HEK293 (cell line): ENCODE data around the gene TDRD1.

ENCODE experiments used
- CTCF ChIA-PET: fragments of 350-600 bp; formaldehyde crosslinking; extraction: SDS; loops from one replicate; lab custom pipeline; 2021; ENCODE audit warnings: antibody characterized with exemption; lab: Yijun Ruan, JAX
- POLR2A ChIA-PET: fragments of 300-600 bp; formaldehyde crosslinking; extraction: SDS; loops from one replicate; lab custom pipeline; 2020; ENCODE audit warnings: antibody characterized with exemption, inconsistent platforms; lab: Yijun Ruan, JAX
- H3K27ac ChIP-seq: fragments of 200-500 bp; sonication (Bioruptor generic); 2 replicates; pipeline ENCODE4 v1.5.1; 2014; ENCODE audit warnings: low read depth, low read length, control low read depth, inconsistent platforms; ENCODE audit errors: extremely low read depth
- H3K36me3 ChIP-seq, 2 experiments: fragments of 200-500 bp in 1 of 2; sonication (Bioruptor generic) in 1 of 2; 1 replicate in 1 of 2; 2 replicates in 1 of 2; pipeline ENCODE4 v1.5.1; 2014 to 2017; ENCODE audit warnings: inconsistent platforms in 2 of 2, low read length in 2 of 2; ENCODE audit not compliant: control insufficient read depth in 2 of 2, insufficient read depth in 1 of 2
- H3K4me1 ChIP-seq: fragments of 200-500 bp; sonication (Bioruptor generic); 2 replicates; pipeline ENCODE4 v1.5.1; 2014; ENCODE audit warnings: mild to moderate bottlenecking, low read length, inconsistent platforms; ENCODE audit not compliant: control insufficient read depth, insufficient read depth
- H3K4me3 ChIP-seq: 2 replicates; pipeline ENCODE4 v1.5.1; 2011; ENCODE audit warnings: low read depth, mild to moderate bottlenecking, control low read depth, low read length, moderate library complexity
- H3K9me3 ChIP-seq: fragments of 200-500 bp; sonication (Bioruptor generic); 2 replicates; pipeline ENCODE4 v1.5.1; 2014; ENCODE audit warnings: low read depth, low read length, inconsistent platforms; ENCODE audit not compliant: control insufficient read depth, insufficient read depth
- AEBP2 ChIP-seq: fragments of 450-650 bp; formaldehyde crosslinking; IDR thresholded peaks from 2 replicates; pipeline ENCODE4 v1.5.1; 2016; ENCODE audit warnings: missing biosample characterization, missing genetic modification characterization, borderline replicate concordance
- KLF16 ChIP-seq: fragments of 450-650 bp; formaldehyde crosslinking; IDR thresholded peaks from 2 replicates; pipeline ENCODE4 v1.5.1; 2017; ENCODE audit warnings: missing biosample characterization, missing genetic modification characterization
- OSR2 ChIP-seq: fragments of 450-650 bp; formaldehyde crosslinking; IDR thresholded peaks from 2 replicates; pipeline ENCODE4 v1.5.1; 2016; ENCODE audit warnings: missing biosample characterization, missing genetic modification characterization
- SCRT1 ChIP-seq: fragments of 450-650 bp; formaldehyde crosslinking; IDR thresholded peaks from 2 replicates; pipeline ENCODE4 v1.5.1; 2016; ENCODE audit warnings: missing biosample characterization, missing genetic modification characterization, borderline replicate concordance
- TRIM28 ChIP-seq: IDR thresholded peaks from 2 replicates; pipeline ENCODE4 v1.6.1; 2011; ENCODE audit warnings: low read length, control low read depth, borderline replicate concordance
- ZBTB48 ChIP-seq: fragments of 450-650 bp; formaldehyde crosslinking; IDR thresholded peaks from 2 replicates; pipeline ENCODE4 v1.5.1; 2016; ENCODE audit warnings: missing biosample characterization, missing genetic modification characterization
- ZBTB7A ChIP-seq: fragments of 450-650 bp; formaldehyde crosslinking; IDR thresholded peaks from 2 replicates; pipeline ENCODE4 v1.5.1; 2016; ENCODE audit warnings: low read depth, missing biosample characterization, missing genetic modification characterization
- ZFP69B ChIP-seq: fragments of 450-650 bp; formaldehyde crosslinking; IDR thresholded peaks from 2 replicates; pipeline ENCODE4 v1.5.1; 2016; ENCODE audit warnings: missing biosample characterization, missing genetic modification characterization
- ZNF133 ChIP-seq: fragments of 450-650 bp; formaldehyde crosslinking; IDR thresholded peaks from 2 replicates; pipeline ENCODE4 v1.5.1; 2016; ENCODE audit warnings: missing biosample characterization, missing genetic modification characterization
- ZNF19 ChIP-seq: fragments of 450-650 bp; formaldehyde crosslinking; IDR thresholded peaks from 2 replicates; pipeline ENCODE4; 2016; ENCODE audit warnings: missing biosample characterization, missing genetic modification characterization, low read depth
- ZNF202 ChIP-seq: fragments of 450-650 bp; formaldehyde crosslinking; IDR thresholded peaks from 2 replicates; pipeline ENCODE4 v1.5.1; 2016; ENCODE audit warnings: missing biosample characterization, missing genetic modification characterization, borderline replicate concordance
- ZNF214 ChIP-seq: fragments of 450-650 bp; formaldehyde crosslinking; IDR thresholded peaks from 2 replicates; pipeline ENCODE4 v1.5.1; 2017; ENCODE audit warnings: missing biosample characterization, mild to moderate bottlenecking, missing genetic modification characterization, borderline replicate concordance
- ZNF239 ChIP-seq: fragments of 450-650 bp; formaldehyde crosslinking; IDR thresholded peaks from 2 replicates; pipeline ENCODE4 v1.5.1; 2016; ENCODE audit warnings: missing biosample characterization, missing genetic modification characterization
- ZNF501 ChIP-seq: fragments of 450-650 bp; formaldehyde crosslinking; IDR thresholded peaks from 2 replicates; pipeline ENCODE4 v1.5.1; 2016; ENCODE audit warnings: missing biosample characterization, missing genetic modification characterization
- ZNF514 ChIP-seq: fragments of 450-650 bp; formaldehyde crosslinking; IDR thresholded peaks from 2 replicates; pipeline ENCODE4 v1.5.1; 2016; ENCODE audit warnings: missing biosample characterization, missing genetic modification characterization
- ZNF518A ChIP-seq: fragments of 450-650 bp; formaldehyde crosslinking; conservative IDR thresholded peaks from 2 replicates; pipeline ENCODE4 v1.5.1; 2016; ENCODE audit warnings: low read depth, missing biosample characterization, missing genetic modification characterization
- ZNF621 ChIP-seq: fragments of 450-650 bp; formaldehyde crosslinking; IDR thresholded peaks from 2 replicates; pipeline ENCODE4 v1.5.1; 2017; ENCODE audit warnings: missing biosample characterization, missing genetic modification characterization
- ZNF629 ChIP-seq: fragments of 450-650 bp; formaldehyde crosslinking; IDR thresholded peaks from 2 replicates; pipeline ENCODE4 v1.5.1; 2017; ENCODE audit warnings: missing biosample characterization, missing genetic modification characterization
- ZNF664 ChIP-seq: fragments of 450-650 bp; formaldehyde crosslinking; IDR thresholded peaks from 2 replicates; pipeline ENCODE4 v1.5.1; 2016; ENCODE audit warnings: missing biosample characterization, missing genetic modification characterization
- ZNF747 ChIP-seq: fragments of 450-650 bp; formaldehyde crosslinking; IDR thresholded peaks from 2 replicates; pipeline ENCODE4 v1.5.1; 2016; ENCODE audit warnings: missing biosample characterization, missing genetic modification characterization
- ZNF837 ChIP-seq: fragments of 450-650 bp; formaldehyde crosslinking; IDR thresholded peaks from 2 replicates; pipeline ENCODE4 v1.5.1; 2016; ENCODE audit warnings: missing biosample characterization, missing genetic modification characterization
- ZSCAN4 ChIP-seq: fragments of 450-650 bp; formaldehyde crosslinking; IDR thresholded peaks from 2 replicates; pipeline ENCODE4 v1.5.1; 2017; ENCODE audit warnings: missing biosample characterization, missing genetic modification characterization
- ZSCAN5A ChIP-seq: fragments of 450-650 bp; formaldehyde crosslinking; IDR thresholded peaks from 2 replicates; pipeline ENCODE4 v1.5.1; 2016; ENCODE audit warnings: missing biosample characterization, missing genetic modification characterization
- TF ChIP-seq, protein P1 (sequence below): fragments of 450-650 bp; formaldehyde crosslinking; IDR thresholded peaks from 2 replicates; pipeline ENCODE4 v1.5.1; 2016; ENCODE audit warnings: missing biosample characterization, missing genetic modification characterization, low read depth
- TF ChIP-seq, protein P2 (sequence below): fragments of 450-650 bp; formaldehyde crosslinking; IDR thresholded peaks from 2 replicates; pipeline ENCODE4 v1.5.1; 2016; ENCODE audit warnings: missing biosample characterization, missing genetic modification characterization

TDRD1 gene

DNA sequence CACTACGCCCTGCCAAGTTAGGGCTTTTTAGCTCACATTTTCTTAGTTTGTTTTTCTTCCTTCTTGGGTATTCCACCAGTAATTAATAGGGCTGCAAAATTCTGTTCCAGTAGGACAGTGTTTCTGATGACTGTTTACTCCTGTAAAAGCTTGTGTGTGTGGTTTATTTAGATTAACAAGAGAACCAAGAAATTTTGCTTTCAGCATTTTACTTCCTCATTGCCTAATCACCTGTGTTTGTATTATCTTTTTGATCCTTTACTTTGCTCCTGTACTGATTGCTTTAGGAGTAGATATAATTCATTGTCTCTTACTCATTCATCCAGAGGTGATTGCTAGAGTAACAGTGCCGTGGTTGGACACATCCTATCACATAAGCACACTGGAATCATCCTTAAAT is 27.7 kb downstream of the TDRD1 start:
- Histone ChIP-seq H3K36me3 (no peaks in the 10 kb centered on the region), H3K4me1 (no peaks in the 10 kb centered on the region), H3K27ac (no peak overlapping the region), H3K9me3 (no peaks in the 10 kb centered on the region), H3K4me3 (no peak overlapping the region)
- ChIA-PET CTCF (interaction anchor here (0.7 kb wide), 1 partner anchor 264 kb away, joined by 4 read pairs; no protein-coding TSS in a partner anchor), POLR2A (no interaction called here)
- no peak for TF ChIP-seq TRIM28
- TF ChIP-seq ZNF501 (tag by site-specific recombination) = no peak
- no peak for TF ChIP-seq ZBTB48 (tag by site-specific recombination)
- TF ChIP-seq ZNF747 (tag by site-specific recombination) = no peak
- TF ChIP-seq ZNF514 (tag by site-specific recombination) = no peak
- no peak for TF ChIP-seq ZNF518A (tag by site-specific recombination)
- no peak for TF ChIP-seq ZNF664 (tag by site-specific recombination)
- no peak for TF ChIP-seq ZFP69B (tag by site-specific recombination)
- TF ChIP-seq AEBP2 (tag by site-specific recombination) = no peak
- TF ChIP-seq ZNF214 = no peak
- TF ChIP-seq ZNF629 (tag by site-specific recombination) = no peak
- TF ChIP-seq ZNF133 (tag by site-specific recombination) = no peak
- TF ChIP-seq, protein P1, sequence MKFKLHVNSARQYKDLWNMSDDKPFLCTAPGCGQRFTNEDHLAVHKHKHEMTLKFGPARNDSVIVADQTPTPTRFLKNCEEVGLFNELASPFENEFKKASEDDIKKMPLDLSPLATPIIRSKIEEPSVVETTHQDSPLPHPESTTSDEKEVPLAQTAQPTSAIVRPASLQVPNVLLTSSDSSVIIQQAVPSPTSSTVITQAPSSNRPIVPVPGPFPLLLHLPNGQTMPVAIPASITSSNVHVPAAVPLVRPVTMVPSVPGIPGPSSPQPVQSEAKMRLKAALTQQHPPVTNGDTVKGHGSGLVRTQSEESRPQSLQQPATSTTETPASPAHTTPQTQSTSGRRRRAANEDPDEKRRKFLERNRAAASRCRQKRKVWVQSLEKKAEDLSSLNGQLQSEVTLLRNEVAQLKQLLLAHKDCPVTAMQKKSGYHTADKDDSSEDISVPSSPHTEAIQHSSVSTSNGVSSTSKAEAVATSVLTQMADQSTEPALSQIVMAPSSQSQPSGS (tag by site-specific recombination) = no peak
- no peak for TF ChIP-seq ZNF621 (tag by site-specific recombination)
- TF ChIP-seq ZNF202 (tag by site-specific recombination) = no peak

- TF ChIP-seq, protein P2, sequence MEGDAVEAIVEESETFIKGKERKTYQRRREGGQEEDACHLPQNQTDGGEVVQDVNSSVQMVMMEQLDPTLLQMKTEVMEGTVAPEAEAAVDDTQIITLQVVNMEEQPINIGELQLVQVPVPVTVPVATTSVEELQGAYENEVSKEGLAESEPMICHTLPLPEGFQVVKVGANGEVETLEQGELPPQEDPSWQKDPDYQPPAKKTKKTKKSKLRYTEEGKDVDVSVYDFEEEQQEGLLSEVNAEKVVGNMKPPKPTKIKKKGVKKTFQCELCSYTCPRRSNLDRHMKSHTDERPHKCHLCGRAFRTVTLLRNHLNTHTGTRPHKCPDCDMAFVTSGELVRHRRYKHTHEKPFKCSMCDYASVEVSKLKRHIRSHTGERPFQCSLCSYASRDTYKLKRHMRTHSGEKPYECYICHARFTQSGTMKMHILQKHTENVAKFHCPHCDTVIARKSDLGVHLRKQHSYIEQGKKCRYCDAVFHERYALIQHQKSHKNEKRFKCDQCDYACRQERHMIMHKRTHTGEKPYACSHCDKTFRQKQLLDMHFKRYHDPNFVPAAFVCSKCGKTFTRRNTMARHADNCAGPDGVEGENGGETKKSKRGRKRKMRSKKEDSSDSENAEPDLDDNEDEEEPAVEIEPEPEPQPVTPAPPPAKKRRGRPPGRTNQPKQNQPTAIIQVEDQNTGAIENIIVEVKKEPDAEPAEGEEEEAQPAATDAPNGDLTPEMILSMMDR (tag by site-specific recombination) = no peak
- TF ChIP-seq OSR2 (tag by site-specific recombination) (no peak), ZNF837 (tag by site-specific recombination) (no peak), ZSCAN5A (tag by site-specific recombination) (no peak), ZNF629 (tag by site-specific recombination) (no peak), KLF16 (no peak), ZNF19 (tag by site-specific recombination) (no peak), ZSCAN4 (tag by site-specific recombination) (no peak), ZNF239 (tag by site-specific recombination) (no peak), ZBTB7A (no peak), SCRT1 (tag by site-specific recombination) (no peak)
- TF ChIP-seq, all 188 proteins: peak for 0
- Histone ChIP-seq H3K4me1 (no peaks in the 10 kb centered on the region), H3K9me3 (no peaks in the 10 kb centered on the region), H3K27ac (no peak overlapping the region), H3K4me3 (no peak overlapping the region), H3K36me3 (no peaks in the 10 kb centered on the region)
- ChIA-PET POLR2A (no interaction called here), CTCF (interaction anchor here (0.7 kb wide), 1 partner anchor 264 kb away, joined by 4 read pairs; no protein-coding TSS in a partner anchor)
These were observed 28.2 kb downstream of the TDRD1 start for GRCh38 chr10:114207349-114207748.
